A549 (cell line): Measurements from ENCODE around the gene MOK. TPM values are rescaled to one million over a fixed set of nuclear protein-coding genes. Genes with fewer than 3 reads are reported as not detected.

Experiments used
- ATAC-seq, 2 experiments: fragments of 200-7000 bp in 1 of 2; fragments of >200 bp in 1 of 2; cut with Nextera tagmentation in 1 of 2; cut with Tn5 transposase in 1 of 2; 3 replicates each; pipeline versions ENCODE4 v1.8.0 to v1.9.1; 2018 to 2020; ENCODE audit warnings: mild to moderate bottlenecking in 1 of 2, moderate library complexity in 1 of 2
- CTCF ChIA-PET: fragments of 300-600 bp; sonication (Branson Sonifier 250); formaldehyde crosslinking; extraction: SDS; loops from one replicate; lab custom pipeline; 2021; ENCODE audit warnings: antibody characterized with exemption, inconsistent platforms; lab: Yijun Ruan, JAX
- POLR2A ChIA-PET: fragments of 350-600 bp; formaldehyde crosslinking; extraction: SDS; loops from one replicate; lab custom pipeline; 2021; ENCODE audit warnings: antibody characterized with exemption, inconsistent platforms; lab: Yijun Ruan, JAX
- DNase-seq, 2 experiments: peaks; one replicate each; pipeline versions ENCODE4 v3.0.0 to v3.0.0-alpha.2; 2011 to 2016; ENCODE audit warnings: low read depth in 1 of 2, low spot score in 1 of 2
- FAIRE-seq: peaks from 2 replicates; lab custom pipeline; 2011; peaks lifted over from hg19 to GRCh38; lab: Jason Lieb, UNC
- H3K27ac ChIP-seq, 2 experiments: fragments of >200 bp; sonication (Bioruptor Twin); formaldehyde crosslinking; 3 replicates each; pipeline ENCODE4 v1.5.1; 2016 to 2017
- H3K4me1 ChIP-seq: fragments of >200 bp; sonication (Bioruptor Twin); formaldehyde crosslinking; 3 replicates; pipeline ENCODE4 v1.6.1; 2016
- H3K4me2 ChIP-seq: fragments of >200 bp; sonication (Bioruptor Twin); formaldehyde crosslinking; 3 replicates; pipeline ENCODE4 v1.6.1; 2016
- H3K4me3 ChIP-seq: fragments of >200 bp; sonication (Bioruptor Twin); formaldehyde crosslinking; 3 replicates; pipeline ENCODE4 v1.5.1; 2016
- H3K9me3 ChIP-seq: fragments of >200 bp; sonication (Bioruptor Twin); formaldehyde crosslinking; 3 replicates; pipeline ENCODE4 v1.6.1; 2016
- CEBPB ChIP-seq, 2 experiments: fragments of >200 bp in 1 of 2; sonication (Bioruptor Twin) in 1 of 2; formaldehyde crosslinking in 1 of 2; IDR thresholded peaks; 2 replicates each; pipeline ENCODE4 v1.6.1; 2012 to 2016
- EHF ChIP-seq: fragments of 250-450 bp; sonication (Bioruptor Pico); IDR thresholded peaks from 2 replicates; pipeline ENCODE4 v1.5.0; 2020; ENCODE audit warnings: mild to moderate bottlenecking
- EHMT2 ChIP-seq: fragments of 200-600 bp; sonication (generic); IDR thresholded peaks from 2 replicates; pipeline ENCODE4 v1.6.1; 2016; ENCODE audit warnings: antibody characterized with exemption, low read depth, mild to moderate bottlenecking, moderate library complexity
- FOXS1 ChIP-seq: fragments of 250-450 bp; sonication (Bioruptor Pico); IDR thresholded peaks from 2 replicates; pipeline ENCODE4 v1.5.0; 2020; ENCODE audit warnings: mild to moderate bottlenecking, moderate library complexity
- HOXA7 ChIP-seq: fragments of 250-450 bp; sonication (Bioruptor Pico); IDR thresholded peaks from 2 replicates; pipeline ENCODE4 v1.5.0; 2020; ENCODE audit warnings: mild to moderate bottlenecking, moderate library complexity
- HOXB13 ChIP-seq: fragments of 250-450 bp; sonication (Bioruptor Pico); IDR thresholded peaks from 2 replicates; pipeline ENCODE4 v1.5.0; 2020; ENCODE audit warnings: low read depth, mild to moderate bottlenecking, moderate library complexity
- KDM5A ChIP-seq: fragments of 200-600 bp; sonication (generic); IDR thresholded peaks from 2 replicates; pipeline ENCODE4 v1.6.1; 2016; ENCODE audit warnings: antibody characterized with exemption, mild to moderate bottlenecking
- MAFK ChIP-seq: fragments of 450-650 bp; IDR thresholded peaks from 2 replicates; pipeline ENCODE4 v1.6.1; 2014; ENCODE audit not compliant: partially characterized antibody
- MYC ChIP-seq: IDR thresholded peaks from 2 replicates; pipeline ENCODE4 v1.6.1; 2012; ENCODE audit warnings: mild to moderate bottlenecking, inconsistent platforms, low read length, improper control_type of control experiment, borderline replicate concordance
- NFE2L2 ChIP-seq: fragments of 150-350 bp; conservative IDR thresholded peaks from 2 replicates; pipeline ENCODE4 v1.6.1; 2014; ENCODE audit warnings: low read length
- NPAS2 ChIP-seq: fragments of 250-450 bp; sonication (Bioruptor Pico); IDR thresholded peaks from 2 replicates; pipeline ENCODE4 v1.8.0; 2022; ENCODE audit warnings: mild to moderate bottlenecking, moderate library complexity, borderline replicate concordance
- RCOR1 ChIP-seq: fragments of 150-350 bp; IDR thresholded peaks from 2 replicates; pipeline ENCODE4 v1.6.1; 2014; ENCODE audit warnings: antibody characterized with exemption, low read length, low read depth
- SMC3 ChIP-seq: fragments of >200 bp; sonication (Bioruptor Twin); formaldehyde crosslinking; IDR thresholded peaks from 3 replicates; pipeline ENCODE4 v1.6.1; 2018; ENCODE audit warnings: inconsistent platforms
- SREBF2 ChIP-seq: fragments of 450-650 bp; IDR thresholded peaks from 2 replicates; pipeline ENCODE4 v1.6.1; 2014; ENCODE audit warnings: mild to moderate bottlenecking, moderate library complexity
- TP53 ChIP-seq: fragments of 250-450 bp; sonication (Bioruptor Pico); IDR thresholded peaks from 2 replicates; pipeline ENCODE4 v1.5.0; 2021; ENCODE audit warnings: mild to moderate bottlenecking, moderate library complexity
- ZFP36 ChIP-seq: fragments of 450-650 bp; IDR thresholded peaks from 2 replicates; pipeline ENCODE4 v1.6.1; 2014; ENCODE audit warnings: borderline replicate concordance; ENCODE audit not compliant: partially characterized antibody
- ZNF302 ChIP-seq: fragments of 250-450 bp; sonication (Bioruptor Pico); IDR thresholded peaks from 2 replicates; pipeline ENCODE4 v1.9.0; 2021; ENCODE audit warnings: inconsistent platforms, mild to moderate bottlenecking, moderate library complexity
- WGBS: methylation state at CpG from one replicate; pipeline ENCODE4 v1.1.6; 2017; ENCODE audit errors: missing lambda C conversion rate; 5-methylcytosine and 5-hydroxymethylcytosine counted together
- polyA plus RNA-seq, 4 experiments: library from polyadenylated mRNA; depleted of rRNA in 3 of 4; stranded (reverse); fragments of >200 nt; fragmentation: RNase III in 1 of 4; extraction: RNeasy Plus Mini Kit Qiagen cat#74134 plus additional on column Dnase treatment in 1 of 4; gene quantifications; 2 replicates in 3 of 4; 3 replicates in 1 of 4; pipeline ENCODE4 v1.2.3, GENCODE V29; 2011 to 2017
- TF ChIP-seq, protein P1 (sequence below): IDR thresholded peaks from 2 replicates; pipeline ENCODE4 v1.6.1; 2012; ENCODE audit warnings: low read depth, borderline replicate concordance
- TF ChIP-seq, protein P2 (sequence below): fragments of >200 bp; sonication (Bioruptor Twin); formaldehyde crosslinking; IDR thresholded peaks from 3 replicates; pipeline ENCODE4 v1.5.1; 2016
- TF ChIP-seq, protein P3 (sequence below): fragments of 200-600 bp; sonication (generic); IDR thresholded peaks from 2 replicates; pipeline ENCODE4 v1.6.1; 2016; ENCODE audit warnings: antibody characterized with exemption, mild to moderate bottlenecking, moderate library complexity

MOK gene
- polyA plus RNA-seq, 2 of the 4 experiments (the other 2 are of a cell fraction) = 12.6 to 18.5 TPM

DNA sequence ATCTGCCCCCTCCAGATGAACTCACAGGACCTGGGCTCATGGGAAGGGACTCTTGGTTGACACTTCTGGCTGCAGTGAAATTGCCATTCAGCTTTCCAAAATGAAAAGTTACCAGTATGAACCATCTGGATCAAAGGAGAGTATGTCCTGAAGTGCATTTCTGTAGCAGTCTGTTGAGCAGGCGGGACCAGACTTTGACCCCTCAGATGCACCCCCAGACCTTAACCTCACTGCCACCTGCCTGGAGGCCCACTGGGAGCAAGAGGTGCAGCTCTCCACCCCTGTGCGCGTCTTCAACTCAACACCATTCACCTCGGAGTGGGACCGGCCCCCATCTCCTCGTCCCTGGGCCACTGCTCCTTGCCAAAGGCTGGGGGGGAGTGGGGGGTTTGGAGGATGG, 55.0 kb downstream of the MOK start:
- no peak overlapping the region for H3K4me2 ChIP-seq
- WGBS = 91% methylated on average over 4 of the region's 6 CpGs
- no peak for ATAC-seq
- TF ChIP-seq FOXS1 (CRISPR knock-in tag) (no peak), NFE2L2 (no peak), HOXB13 (no peak), SREBF2 (no peak), TP53 (CRISPR knock-in tag) (no peak), HOXA7 (CRISPR knock-in tag) (no peak), CEBPB (IDR thresholded peaks at IDR 0.05) (no peak), SMC3 (no peak), MYC (no peak), ZNF302 (no peak), RCOR1 (no peak), EHMT2 (no peak), EHF (CRISPR knock-in tag) (no peak), ZFP36 (no peak), MAFK (no peak)
- TF ChIP-seq, protein P1, sequence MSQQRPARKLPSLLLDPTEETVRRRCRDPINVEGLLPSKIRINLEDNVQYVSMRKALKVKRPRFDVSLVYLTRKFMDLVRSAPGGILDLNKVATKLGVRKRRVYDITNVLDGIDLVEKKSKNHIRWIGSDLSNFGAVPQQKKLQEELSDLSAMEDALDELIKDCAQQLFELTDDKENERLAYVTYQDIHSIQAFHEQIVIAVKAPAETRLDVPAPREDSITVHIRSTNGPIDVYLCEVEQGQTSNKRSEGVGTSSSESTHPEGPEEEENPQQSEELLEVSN = no peak
- TF ChIP-seq, protein P2, sequence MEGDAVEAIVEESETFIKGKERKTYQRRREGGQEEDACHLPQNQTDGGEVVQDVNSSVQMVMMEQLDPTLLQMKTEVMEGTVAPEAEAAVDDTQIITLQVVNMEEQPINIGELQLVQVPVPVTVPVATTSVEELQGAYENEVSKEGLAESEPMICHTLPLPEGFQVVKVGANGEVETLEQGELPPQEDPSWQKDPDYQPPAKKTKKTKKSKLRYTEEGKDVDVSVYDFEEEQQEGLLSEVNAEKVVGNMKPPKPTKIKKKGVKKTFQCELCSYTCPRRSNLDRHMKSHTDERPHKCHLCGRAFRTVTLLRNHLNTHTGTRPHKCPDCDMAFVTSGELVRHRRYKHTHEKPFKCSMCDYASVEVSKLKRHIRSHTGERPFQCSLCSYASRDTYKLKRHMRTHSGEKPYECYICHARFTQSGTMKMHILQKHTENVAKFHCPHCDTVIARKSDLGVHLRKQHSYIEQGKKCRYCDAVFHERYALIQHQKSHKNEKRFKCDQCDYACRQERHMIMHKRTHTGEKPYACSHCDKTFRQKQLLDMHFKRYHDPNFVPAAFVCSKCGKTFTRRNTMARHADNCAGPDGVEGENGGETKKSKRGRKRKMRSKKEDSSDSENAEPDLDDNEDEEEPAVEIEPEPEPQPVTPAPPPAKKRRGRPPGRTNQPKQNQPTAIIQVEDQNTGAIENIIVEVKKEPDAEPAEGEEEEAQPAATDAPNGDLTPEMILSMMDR = no peak
- TF ChIP-seq, protein P3, sequence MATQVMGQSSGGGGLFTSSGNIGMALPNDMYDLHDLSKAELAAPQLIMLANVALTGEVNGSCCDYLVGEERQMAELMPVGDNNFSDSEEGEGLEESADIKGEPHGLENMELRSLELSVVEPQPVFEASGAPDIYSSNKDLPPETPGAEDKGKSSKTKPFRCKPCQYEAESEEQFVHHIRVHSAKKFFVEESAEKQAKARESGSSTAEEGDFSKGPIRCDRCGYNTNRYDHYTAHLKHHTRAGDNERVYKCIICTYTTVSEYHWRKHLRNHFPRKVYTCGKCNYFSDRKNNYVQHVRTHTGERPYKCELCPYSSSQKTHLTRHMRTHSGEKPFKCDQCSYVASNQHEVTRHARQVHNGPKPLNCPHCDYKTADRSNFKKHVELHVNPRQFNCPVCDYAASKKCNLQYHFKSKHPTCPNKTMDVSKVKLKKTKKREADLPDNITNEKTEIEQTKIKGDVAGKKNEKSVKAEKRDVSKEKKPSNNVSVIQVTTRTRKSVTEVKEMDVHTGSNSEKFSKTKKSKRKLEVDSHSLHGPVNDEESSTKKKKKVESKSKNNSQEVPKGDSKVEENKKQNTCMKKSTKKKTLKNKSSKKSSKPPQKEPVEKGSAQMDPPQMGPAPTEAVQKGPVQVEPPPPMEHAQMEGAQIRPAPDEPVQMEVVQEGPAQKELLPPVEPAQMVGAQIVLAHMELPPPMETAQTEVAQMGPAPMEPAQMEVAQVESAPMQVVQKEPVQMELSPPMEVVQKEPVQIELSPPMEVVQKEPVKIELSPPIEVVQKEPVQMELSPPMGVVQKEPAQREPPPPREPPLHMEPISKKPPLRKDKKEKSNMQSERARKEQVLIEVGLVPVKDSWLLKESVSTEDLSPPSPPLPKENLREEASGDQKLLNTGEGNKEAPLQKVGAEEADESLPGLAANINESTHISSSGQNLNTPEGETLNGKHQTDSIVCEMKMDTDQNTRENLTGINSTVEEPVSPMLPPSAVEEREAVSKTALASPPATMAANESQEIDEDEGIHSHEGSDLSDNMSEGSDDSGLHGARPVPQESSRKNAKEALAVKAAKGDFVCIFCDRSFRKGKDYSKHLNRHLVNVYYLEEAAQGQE = no peak
- H3K4me3 ChIP-seq = no peak overlapping the region
- ChIA-PET CTCF (interaction anchor here (1.0 to 4.3 kb wide), 3 partner anchors 12 to 66 kb away, joined by 3 to 31 read pairs (median 6); no protein-coding TSS in a partner anchor), POLR2A (no interaction called here)
- no peaks in the 10 kb centered on the region; the same call in 2 of the 3 replicates for H3K4me1 ChIP-seq
- DNase-seq = no peak
- no peak overlapping the region for H3K27ac ChIP-seq
- H3K9me3 ChIP-seq = no peaks in the 10 kb centered on the region
- no peak for FAIRE-seq

DNA sequence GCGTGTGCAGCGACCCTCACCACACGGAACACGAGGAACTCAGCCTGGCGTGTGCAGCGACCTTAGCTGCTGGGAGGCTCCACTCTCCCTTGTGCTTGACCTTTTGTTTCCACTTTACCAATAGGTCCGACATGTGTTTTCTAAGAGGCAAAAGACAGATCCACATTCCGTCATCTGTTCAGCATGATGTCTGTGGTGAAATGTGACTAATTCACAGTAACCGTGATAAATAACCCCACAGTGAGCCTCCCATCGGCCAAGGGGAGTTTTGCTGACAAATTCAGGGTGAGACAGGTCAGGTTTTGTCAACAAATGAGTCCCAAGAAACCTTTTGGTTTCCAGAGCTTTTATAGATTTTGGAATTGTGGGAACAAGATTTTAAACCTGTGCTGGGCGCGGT, 55.9 kb downstream of the MOK start:
- FAIRE-seq (no peak), DNase-seq (no peak)
- no peak overlapping the region for H3K27ac ChIP-seq
- no peak overlapping the region for H3K4me3 ChIP-seq
- H3K4me1 ChIP-seq = no peaks in the 10 kb centered on the region
- POLR2A ChIA-PET = interaction anchor here (0.7 kb wide), 1 partner anchor 650 kb away, joined by 3 read pairs; no protein-coding TSS in a partner anchor
- no peaks in the 10 kb centered on the region for H3K9me3 ChIP-seq
- H3K4me2 ChIP-seq = no peak overlapping the region
- TF ChIP-seq NPAS2 (CRISPR knock-in tag) = no peak
- TF ChIP-seq KDM5A = no peak
- no peak for TF ChIP-seq HOXA7 (CRISPR knock-in tag)
- TF ChIP-seq EHF (CRISPR knock-in tag) = no peak
- TF ChIP-seq, all 56 proteins: peak for 0
- 84% methylated on average over 12 of the region's 12 CpGs for WGBS
- ATAC-seq = no peak
- CTCF ChIA-PET = interaction anchor here (0.6 to 4.3 kb wide), 5 partner anchors 11 to 66 kb away, joined by 3 to 31 read pairs (median 3); no protein-coding TSS in a partner anchor
